Globus pallidus (tissue), 1 donor: ENCODE data around the gene EIF3A.
"Not testable (repeated sequence)": the region's sequence is repeated elsewhere in the genome, so short reads cannot be mapped to it uniquely, and the experiment has no call there.

Experiments used
- DNase-seq: peaks from one replicate; pipeline ENCODE4 v3.0.0-alpha.2; 2015; ENCODE audit warnings: low spot score

Gene EIF3A

GRCh38 chr10:119080521-119081259, at the start of gene EIF3A:
Gene EIF3A, minus strand, starts transcription at chr10:119080817. Its CDS starts 141 bp downstream, at chr10:119080676.
- peak; percentile 92 for DNase-seq

- no peak for DNase-seq
These were observed 49.1 kb upstream of the EIF3A start for GRCh38 chr10:119129721-119130120.

GRCh38 chr10:119125942-119126341, 45.3 kb upstream of the EIF3A start:
- DNase-seq = no peak

- no peak for DNase-seq
These were observed 40.3 kb upstream of the EIF3A start for GRCh38 chr10:119120875-119121274.

GRCh38 chr10:119120413-119120867, 39.8 kb upstream of the EIF3A start:
- no peak for DNase-seq

- DNase-seq = no peak
These were observed 38.8 kb upstream of the EIF3A start for GRCh38 chr10:119119400-119119799.

- no peak for DNase-seq
These were observed 37.6 kb upstream of the EIF3A start for GRCh38 chr10:119118231-119118630.

GRCh38 chr10:119116326-119116951, 35.8 kb upstream of the EIF3A start:
- DNase-seq = no peak

GRCh38 chr10:119115926-119116325, 35.3 kb upstream of the EIF3A start:
- DNase-seq = no peak

- DNase-seq = no peak
These were observed 33.4 kb upstream of the EIF3A start for GRCh38 chr10:119113751-119114732.

- no peak for DNase-seq
These were observed 31.4 kb upstream of the EIF3A start for GRCh38 chr10:119112056-119112455.

GRCh38 chr10:119107771-119108170, 27.2 kb upstream of the EIF3A start:
- not testable (repeated sequence) for DNase-seq

GRCh38 chr10:119107106-119107505, 26.5 kb upstream of the EIF3A start:
- DNase-seq = not testable (repeated sequence)

- DNase-seq = not testable (repeated sequence)
These were observed 25.3 kb upstream of the EIF3A start for GRCh38 chr10:119105899-119106298.

GRCh38 chr10:119105155-119105554, 24.5 kb upstream of the EIF3A start:
- no peak for DNase-seq

- DNase-seq = peak; percentile 24
These were observed 24.0 kb upstream of the EIF3A start for GRCh38 chr10:119104654-119105015.

GRCh38 chr10:119103903-119104653, 23.5 kb upstream of the EIF3A start, which contains the start of gene DENND10:
Gene DENND10, plus strand, starts transcription at chr10:119104113. Its CDS starts 30 bp downstream, at chr10:119104143.
- DNase-seq = peak; percentile 85

GRCh38 chr10:119103241-119103902, 22.8 kb upstream of the EIF3A start:
- DNase-seq = no peak

- DNase-seq = no peak
These were observed 20.9 kb upstream of the EIF3A start for GRCh38 chr10:119101366-119102098.
